CD14-positive monocyte (primary cell): ENCODE measurements around the gene WDPCP. TPM values are rescaled to one million over a fixed set of nuclear protein-coding genes. Genes with fewer than 3 reads are reported as not detected.

ENCODE experiments used
- DNase-seq, 3 donors: peaks; one replicate each; pipeline ENCODE4 v3.0.0-alpha.2; 2011 to 2022
- H2AFZ ChIP-seq: 2 replicates; pipeline ENCODE4 v1.6.0; 2012; ENCODE audit warnings: mild to moderate bottlenecking, low read depth, low read length, inconsistent platforms; ENCODE audit not compliant: insufficient read depth, poor library complexity, severe bottlenecking
- H3K27ac ChIP-seq, 2 donors: 1 replicate in 1 of 2; 2 replicates in 1 of 2; pipeline ENCODE4 v1.5.1; 2012 to 2013; ENCODE audit warnings: low read length in 2 of 2, control low read depth in 1 of 2, inconsistent platforms in 1 of 2, low read depth in 1 of 2, mild to moderate bottlenecking in 1 of 2
- H3K27me3 ChIP-seq, 2 donors: one replicate each; pipeline versions ENCODE4 v1.6.0 to v1.6.1; 2011 to 2013; ENCODE audit warnings: low read length in 2 of 2; ENCODE audit not compliant: control insufficient read depth in 2 of 2, insufficient read depth in 2 of 2
- H3K36me3 ChIP-seq, 2 donors: replicated peaks in 1 of 2; 1 replicate in 1 of 2; 2 replicates in 1 of 2; pipeline versions ENCODE4 v1.5.1 to v1.6.1; 2012 to 2013; ENCODE audit warnings: low read length in 2 of 2, control low read depth in 1 of 2, inconsistent platforms in 1 of 2, mild to moderate bottlenecking in 1 of 2; ENCODE audit not compliant: insufficient read depth in 2 of 2, control insufficient read depth in 1 of 2
- H3K4me1 ChIP-seq, 2 donors: 1 replicate in 1 of 2; 2 replicates in 1 of 2; pipeline versions ENCODE4 v1.5.1 to v1.6.1; 2012 to 2013; ENCODE audit warnings: low read length in 2 of 2, control low read depth in 1 of 2, inconsistent platforms in 1 of 2, mild to moderate bottlenecking in 1 of 2, moderate library complexity in 1 of 2; ENCODE audit not compliant: insufficient read depth in 2 of 2, control insufficient read depth in 1 of 2
- H3K4me2 ChIP-seq: replicated peaks from 2 replicates; pipeline ENCODE3; 2012; ENCODE audit warnings: low read length, moderate library complexity, mild to moderate bottlenecking; ENCODE audit not compliant: poor library complexity, severe bottlenecking; ENCODE audit errors: extremely low read depth
- H3K4me3 ChIP-seq, 3 experiments: fragments of 200-600 bp in 1 of 3; sonication (generic) in 1 of 3; replicated peaks in 1 of 3; 1 replicate in 2 of 3; 2 replicates in 1 of 3; pipeline ENCODE4 v1.5.1; 2011 to 2013; ENCODE audit warnings: low read length in 3 of 3, mild to moderate bottlenecking in 3 of 3, control low read depth in 2 of 3, low read depth in 2 of 3, inconsistent platforms in 1 of 3, moderate library complexity in 1 of 3
- H3K79me2 ChIP-seq: 2 replicates; pipeline ENCODE4 v1.6.0; 2012; ENCODE audit warnings: mild to moderate bottlenecking, control low read depth, inconsistent platforms, low read length, moderate library complexity; ENCODE audit not compliant: insufficient read depth
- H3K9ac ChIP-seq: 2 replicates; pipeline ENCODE4 v1.6.0; 2017; ENCODE audit warnings: low read length, mild to moderate bottlenecking; ENCODE audit not compliant: insufficient read depth, poor library complexity, severe bottlenecking
- H3K9me3 ChIP-seq, 2 donors: replicated peaks in 1 of 2; 1 replicate in 1 of 2; 2 replicates in 1 of 2; pipeline versions ENCODE4 v1.5.1 to v1.6.1; 2012 to 2013; ENCODE audit warnings: low read length in 2 of 2, control low read depth in 1 of 2; ENCODE audit not compliant: control insufficient read depth in 1 of 2, insufficient read depth in 1 of 2
- H4K20me1 ChIP-seq: 2 replicates; pipeline ENCODE4 v1.6.0; 2012; ENCODE audit warnings: mild to moderate bottlenecking, low read length, control low read depth, moderate library complexity; ENCODE audit not compliant: insufficient read depth
- H3K27ac Mint-ChIP-seq, 7 donors: one replicate each; pipeline ENCODE4 v1.8.0; 2020; ENCODE audit warnings: mild to moderate bottlenecking in 7 of 7, mixed read lengths in 7 of 7, moderate library complexity in 6 of 7, inconsistent platforms in 2 of 7
- H3K27me3 Mint-ChIP-seq, 3 donors: one replicate each; pipeline ENCODE4 v1.8.0; 2021 to 2022; ENCODE audit warnings: low read depth in 3 of 3, mild to moderate bottlenecking in 3 of 3, mixed read lengths in 3 of 3, moderate library complexity in 3 of 3, inconsistent platforms in 1 of 3
- H3K36me3 Mint-ChIP-seq, 2 donors: one replicate each; pipeline ENCODE4 v1.8.0; 2020; ENCODE audit warnings: mixed read lengths in 2 of 2, inconsistent platforms in 1 of 2, mild to moderate bottlenecking in 1 of 2
- H3K4me1 Mint-ChIP-seq: one replicate; pipeline ENCODE4 v1.8.0; 2020; ENCODE audit warnings: mild to moderate bottlenecking, mixed read lengths
- H3K4me3 Mint-ChIP-seq, 2 donors: one replicate each; pipeline ENCODE4 v1.8.0; 2020; ENCODE audit warnings: mild to moderate bottlenecking in 2 of 2, mixed read lengths in 2 of 2, moderate library complexity in 1 of 2
- H3K9me3 Mint-ChIP-seq, 7 donors: one replicate each; pipeline ENCODE4 v1.8.0; 2020 to 2022; ENCODE audit warnings: mixed read lengths in 7 of 7, mild to moderate bottlenecking in 6 of 7, moderate library complexity in 6 of 7, inconsistent platforms in 2 of 7
- WGBS: methylation state at CpG from one replicate; pipeline ENCODE4 v1.1.5; 2013; ENCODE audit warnings: missing lambda C conversion rate; ENCODE audit not compliant: insufficient coverage; 5-methylcytosine and 5-hydroxymethylcytosine counted together
- intact Hi-C, 2 donors: fragments of 100-400 bp; cut with micrococcal nuclease; formaldehyde crosslinking; loops; one replicate each; pipeline versions ENCODE4 v1.15.0 to v1.15.1; 2023
- polyA plus RNA-seq, 3 donors: library from polyadenylated mRNA; depleted of rRNA in 1 of 3; unstranded in 2 of 3; stranded (reverse) in 1 of 3; fragments of 300-500 nt in 2 of 3; fragments of >200 nt in 1 of 3; fragmentation: Illumina TruSeq in 2 of 3; gene quantifications; 1 replicate in 2 of 3; 2 replicates in 1 of 3; pipeline ENCODE4 v1.2.3, GENCODE V29; 2012 to 2021
- TF ChIP-seq, protein P1 (sequence below): fragments of 200-600 bp; IDR thresholded peaks from one replicate; pipeline ENCODE4 v1.8.0; 2022; ENCODE audit warnings: antibody characterized with exemption, mild to moderate bottlenecking

The WDPCP gene
- polyA plus RNA-seq, 3 donors = 3.3 to 5.2 (median 3.7) TPM

DNA sequence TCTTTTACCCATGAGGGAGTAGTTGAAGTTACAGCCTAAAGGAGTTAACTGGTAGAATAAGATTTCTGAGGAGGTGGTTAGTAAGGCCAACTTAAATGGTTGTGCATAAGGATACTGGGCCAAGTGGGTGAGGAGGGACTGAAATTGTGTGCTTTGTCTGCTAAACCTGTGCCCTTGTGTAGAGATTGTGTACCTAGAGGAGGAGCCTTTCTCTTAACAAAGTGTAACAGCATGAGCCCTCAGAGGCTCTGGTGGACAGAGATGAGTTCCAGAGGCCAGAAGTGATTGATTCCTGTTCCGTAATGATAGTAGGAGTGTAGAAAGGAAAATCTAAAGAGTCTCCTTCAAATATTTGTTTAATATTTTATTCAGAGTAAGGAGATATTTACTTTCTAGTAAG is 494.8 kb downstream of the WDPCP start:
- DNase-seq = no peak
- Mint-ChIP-seq H3K4me3 (no peak overlapping the region), H3K9me3 (peaks cover 2 to 11% (median 7%) of the 10 kb centered on the region in 7 donors), H3K27ac (no peak overlapping the region), H3K4me1 (no peaks in the 10 kb centered on the region), H3K36me3 (no peaks in the 10 kb centered on the region), H3K27me3 (peaks cover 1 to 3% (median 3%) of the 10 kb centered on the region in 3 donors)
- Histone ChIP-seq H3K79me2 (no peaks in the 10 kb centered on the region), H3K9me3 (no peaks in the 10 kb centered on the region), H3K4me2 (no peak overlapping the region), H3K27ac (no peak overlapping the region), H3K27me3 (no peaks in the 10 kb centered on the region), H3K9ac (no peak overlapping the region), H3K36me3 (no peaks in the 10 kb centered on the region), H4K20me1 (no peaks in the 10 kb centered on the region), H2AFZ (no peak overlapping the region), H3K4me3 (no peak overlapping the region), H3K4me1 (no peaks in the 10 kb centered on the region)
- no CpG with 5 or more reads among the region's 1 CpG for WGBS
- TF ChIP-seq, protein P1, sequence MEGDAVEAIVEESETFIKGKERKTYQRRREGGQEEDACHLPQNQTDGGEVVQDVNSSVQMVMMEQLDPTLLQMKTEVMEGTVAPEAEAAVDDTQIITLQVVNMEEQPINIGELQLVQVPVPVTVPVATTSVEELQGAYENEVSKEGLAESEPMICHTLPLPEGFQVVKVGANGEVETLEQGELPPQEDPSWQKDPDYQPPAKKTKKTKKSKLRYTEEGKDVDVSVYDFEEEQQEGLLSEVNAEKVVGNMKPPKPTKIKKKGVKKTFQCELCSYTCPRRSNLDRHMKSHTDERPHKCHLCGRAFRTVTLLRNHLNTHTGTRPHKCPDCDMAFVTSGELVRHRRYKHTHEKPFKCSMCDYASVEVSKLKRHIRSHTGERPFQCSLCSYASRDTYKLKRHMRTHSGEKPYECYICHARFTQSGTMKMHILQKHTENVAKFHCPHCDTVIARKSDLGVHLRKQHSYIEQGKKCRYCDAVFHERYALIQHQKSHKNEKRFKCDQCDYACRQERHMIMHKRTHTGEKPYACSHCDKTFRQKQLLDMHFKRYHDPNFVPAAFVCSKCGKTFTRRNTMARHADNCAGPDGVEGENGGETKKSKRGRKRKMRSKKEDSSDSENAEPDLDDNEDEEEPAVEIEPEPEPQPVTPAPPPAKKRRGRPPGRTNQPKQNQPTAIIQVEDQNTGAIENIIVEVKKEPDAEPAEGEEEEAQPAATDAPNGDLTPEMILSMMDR = no peak
- intact Hi-C loops = no loop called here

DNA sequence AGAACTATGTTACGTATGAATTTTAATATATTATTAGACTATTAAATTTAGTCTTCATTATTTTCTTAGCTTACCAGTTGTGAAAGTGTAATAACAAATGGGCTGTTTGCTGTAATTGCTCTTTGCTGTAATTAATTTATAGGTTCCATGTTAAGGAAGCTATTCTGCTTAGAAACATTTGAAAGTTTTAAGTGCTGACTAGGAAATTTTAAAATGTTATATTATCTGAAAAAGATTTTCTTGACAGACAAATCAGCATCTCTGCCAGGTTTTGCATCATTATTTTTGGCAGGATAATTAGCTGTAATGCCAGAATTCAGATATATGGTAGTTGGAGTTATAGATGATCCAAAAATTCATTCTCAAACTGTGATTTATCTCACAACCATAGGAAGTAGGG is 495.4 kb downstream of the WDPCP start:
- Mint-ChIP-seq H3K27ac (no peak overlapping the region), H3K4me3 (no peak overlapping the region), H3K9me3 (peaks cover 2 to 10% (median 6%) of the 10 kb centered on the region in 7 donors), H3K4me1 (no peaks in the 10 kb centered on the region), H3K27me3 (peaks cover 1 to 3% (median 3%) of the 10 kb centered on the region in 3 donors), H3K36me3 (no peaks in the 10 kb centered on the region)
- Histone ChIP-seq H3K9ac (no peak overlapping the region), H3K9me3 (no peaks in the 10 kb centered on the region), H3K27me3 (no peaks in the 10 kb centered on the region), H2AFZ (no peak overlapping the region), H3K4me3 (no peak overlapping the region), H3K4me1 (no peaks in the 10 kb centered on the region), H3K4me2 (no peak overlapping the region), H3K27ac (no peak overlapping the region), H3K79me2 (no peaks in the 10 kb centered on the region), H3K36me3 (no peaks in the 10 kb centered on the region), H4K20me1 (no peaks in the 10 kb centered on the region)
- no CpG with 5 or more reads among the region's 1 CpG for WGBS
- no peak for DNase-seq
- intact Hi-C loops = no loop called here
- TF ChIP-seq, protein P1 = no peak
